Central memory CD4-positive, alpha-beta T cell (primary cell): ENCODE data around the gene FOXP4.

ENCODE experiments used
- DNase-seq: peaks from one replicate; pipeline ENCODE4 v3.0.0; 2022

The FOXP4 gene

GRCh38 chr6:41566961-41567360, 20.8 kb downstream of the FOXP4 start:
- no peak for DNase-seq

GRCh38 chr6:41567684-41568083, 21.5 kb downstream of the FOXP4 start:
- no peak for DNase-seq

- no peak for DNase-seq
Observed at GRCh38 chr6:41568202-41568584, 22.0 kb downstream of the FOXP4 start.

GRCh38 chr6:41568585-41569384, 22.6 kb downstream of the FOXP4 start:
- no peak for DNase-seq

GRCh38 chr6:41570259-41570615, 24.1 kb downstream of the FOXP4 start:
- no peak for DNase-seq

- no peak for DNase-seq
Observed at GRCh38 chr6:41571021-41571780, 25.0 kb downstream of the FOXP4 start.

GRCh38 chr6:41572613-41573012, 26.4 kb downstream of the FOXP4 start:
- no peak for DNase-seq

- DNase-seq, result no peak
Observed at GRCh38 chr6:41573276-41573675, 27.1 kb downstream of the FOXP4 start.

GRCh38 chr6:41573985-41574384, 27.8 kb downstream of the FOXP4 start:
- no peak for DNase-seq

GRCh38 chr6:41575598-41575997, 29.4 kb downstream of the FOXP4 start:
- DNase-seq, result no peak

- no peak for DNase-seq
Observed at GRCh38 chr6:41576667-41577066, 30.5 kb downstream of the FOXP4 start.

- DNase-seq, result no peak
Observed at GRCh38 chr6:41577356-41578216, 31.4 kb downstream of the FOXP4 start.

- DNase-seq, result no peak
Observed at GRCh38 chr6:41578217-41579087, 32.3 kb downstream of the FOXP4 start.

GRCh38 chr6:41579088-41579610, 33.0 kb downstream of the FOXP4 start:
- DNase-seq, result no peak

- no peak for DNase-seq
Observed at GRCh38 chr6:41580690-41581089, 34.5 kb downstream of the FOXP4 start.

- DNase-seq, result no peak
Observed at GRCh38 chr6:41581381-41581991, 35.3 kb downstream of the FOXP4 start.

- no peak for DNase-seq
Observed at GRCh38 chr6:41582540-41582939, 36.4 kb downstream of the FOXP4 start.

- no peak for DNase-seq
Observed at GRCh38 chr6:41583565-41583964, 37.4 kb downstream of the FOXP4 start.

GRCh38 chr6:41584205-41584604, 38.0 kb downstream of the FOXP4 start:
- no peak for DNase-seq

GRCh38 chr6:41584668-41585205, 38.6 kb downstream of the FOXP4 start:
- no peak for DNase-seq

GRCh38 chr6:41585605-41586004, 39.4 kb downstream of the FOXP4 start:
- no peak for DNase-seq
